GM12891 (cell line): ENCODE data around the gene CUL1.

Experiments
- POLR2A ChIP-seq: IDR thresholded peaks from 2 replicates; pipeline ENCODE4 v1.6.1; 2011; ENCODE audit warnings: low read depth, low read length, control low read depth
- POLR2AphosphoS5 ChIP-seq: IDR thresholded peaks from 2 replicates; pipeline ENCODE4 v1.6.1; 2011; ENCODE audit warnings: low read depth, low read length, control low read depth

- TF ChIP-seq POLR2A (no peak), POLR2AphosphoS5 (no peak)
These were observed 84.2 kb downstream of the CUL1 start for GRCh38 chr7:148782757-148783456.
